Right renal pelvis (tissue), 4 donors: ENCODE results near the gene GRIK1. TPM values are rescaled to one million over a fixed set of nuclear protein-coding genes. Genes with fewer than 3 reads are reported as not detected.

Experiments
- DNase-seq, 4 donors: peaks; one replicate each; pipeline ENCODE4 v3.0.0-alpha.2; 2013; ENCODE audit warnings: low read depth in 4 of 4, low spot score in 3 of 4, missing footprints in 1 of 4
- polyA plus RNA-seq, 4 donors: library from polyadenylated mRNA; unstranded; fragments of 120-200 nt; gene quantifications; one replicate each; pipeline ENCODE4 v1.2.1, GENCODE V29; 2013; ENCODE audit not compliant: insufficient read length in 4 of 4

Gene GRIK1
- polyA plus RNA-seq, 4 donors = 1.2 to 2.5 (median 1.4) TPM

- no peak for DNase-seq
These were observed 214.6 kb downstream of the GRIK1 start for GRCh38 chr21:29725025-29725736.

- DNase-seq = no peak
These were observed 217.8 kb downstream of the GRIK1 start for GRCh38 chr21:29721964-29722363.

- DNase-seq = no peak
These were observed 218.6 kb downstream of the GRIK1 start for GRCh38 chr21:29721221-29721620.

GRCh38 chr21:29719521-29719920 is 220.3 kb downstream of the GRIK1 start:
- no peak for DNase-seq

GRCh38 chr21:29718081-29718815 is 221.5 kb downstream of the GRIK1 start:
- DNase-seq = no peak

GRCh38 chr21:29717659-29718058 is 222.1 kb downstream of the GRIK1 start:
- DNase-seq = no peak

- no peak for DNase-seq
These were observed 223.0 kb downstream of the GRIK1 start for GRCh38 chr21:29716753-29717152.

- no peak for DNase-seq
These were observed 224.7 kb downstream of the GRIK1 start for GRCh38 chr21:29715089-29715488.

GRCh38 chr21:29712818-29713217 is 227.0 kb downstream of the GRIK1 start:
- DNase-seq = no peak

- DNase-seq = no peak
These were observed 228.6 kb downstream of the GRIK1 start for GRCh38 chr21:29711236-29711635.

GRCh38 chr21:29710498-29710897 is 229.3 kb downstream of the GRIK1 start:
- no peak for DNase-seq

GRCh38 chr21:29708401-29708800 is 231.4 kb downstream of the GRIK1 start:
- DNase-seq = no peak

- no peak for DNase-seq
These were observed 235.1 kb downstream of the GRIK1 start for GRCh38 chr21:29704719-29705118.

GRCh38 chr21:29701676-29702075 is 238.1 kb downstream of the GRIK1 start:
- DNase-seq = no peak

GRCh38 chr21:29697555-29698193 is 242.1 kb downstream of the GRIK1 start:
- DNase-seq = no peak

GRCh38 chr21:29696937-29697336 is 242.9 kb downstream of the GRIK1 start:
- no peak for DNase-seq

GRCh38 chr21:29691616-29692491 is 247.9 kb downstream of the GRIK1 start:
- DNase-seq = no peak

- DNase-seq = no peak
These were observed 250.0 kb downstream of the GRIK1 start for GRCh38 chr21:29689753-29690152.

GRCh38 chr21:29684106-29684505 is 255.7 kb downstream of the GRIK1 start:
- no peak for DNase-seq

- DNase-seq = no peak
These were observed 257.0 kb downstream of the GRIK1 start for GRCh38 chr21:29682800-29683199.

- no peak for DNase-seq
These were observed 259.5 kb downstream of the GRIK1 start for GRCh38 chr21:29680273-29680672.
